GM12801 (cell line): ENCODE results near the gene FUT1.

Experiments
- TF ChIP-seq, protein P1 (sequence below): IDR thresholded peaks from one replicate; pipeline ENCODE4 v1.5.1; 2011; ENCODE audit warnings: control low read depth; ENCODE audit not compliant: insufficient read length; ENCODE audit errors: extremely low read depth

The FUT1 gene

GRCh38 chr19:48713041-48713863 lies 39.2 kb downstream of the FUT1 start:
- TF ChIP-seq, protein P1, sequence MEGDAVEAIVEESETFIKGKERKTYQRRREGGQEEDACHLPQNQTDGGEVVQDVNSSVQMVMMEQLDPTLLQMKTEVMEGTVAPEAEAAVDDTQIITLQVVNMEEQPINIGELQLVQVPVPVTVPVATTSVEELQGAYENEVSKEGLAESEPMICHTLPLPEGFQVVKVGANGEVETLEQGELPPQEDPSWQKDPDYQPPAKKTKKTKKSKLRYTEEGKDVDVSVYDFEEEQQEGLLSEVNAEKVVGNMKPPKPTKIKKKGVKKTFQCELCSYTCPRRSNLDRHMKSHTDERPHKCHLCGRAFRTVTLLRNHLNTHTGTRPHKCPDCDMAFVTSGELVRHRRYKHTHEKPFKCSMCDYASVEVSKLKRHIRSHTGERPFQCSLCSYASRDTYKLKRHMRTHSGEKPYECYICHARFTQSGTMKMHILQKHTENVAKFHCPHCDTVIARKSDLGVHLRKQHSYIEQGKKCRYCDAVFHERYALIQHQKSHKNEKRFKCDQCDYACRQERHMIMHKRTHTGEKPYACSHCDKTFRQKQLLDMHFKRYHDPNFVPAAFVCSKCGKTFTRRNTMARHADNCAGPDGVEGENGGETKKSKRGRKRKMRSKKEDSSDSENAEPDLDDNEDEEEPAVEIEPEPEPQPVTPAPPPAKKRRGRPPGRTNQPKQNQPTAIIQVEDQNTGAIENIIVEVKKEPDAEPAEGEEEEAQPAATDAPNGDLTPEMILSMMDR, result no peak

GRCh38 chr19:48711106-48711662 lies 41.3 kb downstream of the FUT1 start:
- TF ChIP-seq, protein P1, result no peak

DNA sequence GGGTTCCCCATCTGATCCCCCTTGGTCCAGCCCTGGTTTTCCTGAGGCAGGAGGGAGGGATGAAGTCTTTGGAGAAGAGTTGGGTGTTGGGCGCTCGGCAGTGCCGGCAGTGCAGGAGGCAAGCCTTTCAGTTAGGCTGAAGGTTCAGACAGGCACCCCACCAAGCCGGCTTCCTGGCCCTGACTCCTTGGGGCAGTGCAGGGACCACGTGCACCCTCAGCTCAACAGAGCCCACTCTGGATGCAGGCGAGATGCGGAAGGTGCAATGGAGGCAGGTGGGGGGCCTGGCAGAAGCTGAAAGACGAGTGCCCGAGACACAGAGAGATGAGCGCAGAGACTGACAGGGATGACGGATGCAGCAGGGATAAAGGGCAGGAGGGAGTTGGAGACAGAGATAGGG lies 44.0 kb downstream of the FUT1 start:
- TF ChIP-seq, protein P1, result no peak

DNA sequence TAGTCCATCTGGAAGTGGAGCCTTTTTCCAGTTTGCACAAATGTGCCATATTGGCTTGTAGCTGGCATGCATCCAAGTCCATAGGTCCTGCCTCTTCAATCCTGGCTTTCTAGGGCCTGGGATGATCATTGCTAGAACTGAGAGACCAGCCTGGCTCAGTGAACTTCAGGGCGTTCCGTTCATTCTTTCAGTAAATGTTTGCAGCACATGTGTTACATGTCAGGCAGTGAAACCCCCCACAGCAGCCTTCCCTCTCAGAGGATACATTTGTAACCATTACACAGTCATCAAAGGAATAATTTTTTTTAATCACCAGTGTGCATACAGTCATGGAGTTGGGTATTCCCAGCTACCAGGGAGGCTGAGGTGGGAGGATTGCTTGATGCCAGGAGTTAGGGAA lies 47.0 kb downstream of the FUT1 start:
- TF ChIP-seq, protein P1, result no peak

DNA sequence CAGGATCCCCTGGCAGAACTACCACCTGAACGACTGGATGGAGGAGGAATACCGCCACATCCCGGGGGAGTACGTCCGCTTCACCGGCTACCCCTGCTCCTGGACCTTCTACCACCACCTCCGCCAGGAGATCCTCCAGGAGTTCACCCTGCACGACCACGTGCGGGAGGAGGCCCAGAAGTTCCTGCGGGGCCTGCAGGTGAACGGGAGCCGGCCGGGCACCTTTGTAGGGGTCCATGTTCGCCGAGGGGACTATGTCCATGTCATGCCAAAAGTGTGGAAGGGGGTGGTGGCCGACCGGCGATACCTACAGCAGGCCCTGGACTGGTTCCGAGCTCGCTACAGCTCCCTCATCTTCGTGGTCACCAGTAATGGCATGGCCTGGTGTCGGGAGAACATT lies 49.1 kb downstream of the FUT1 start:
- TF ChIP-seq, protein P1, result no peak

- TF ChIP-seq, protein P1, result no peak
These were observed 49.7 kb downstream of the FUT1 start for GRCh38 chr19:48702701-48703100.

DNA sequence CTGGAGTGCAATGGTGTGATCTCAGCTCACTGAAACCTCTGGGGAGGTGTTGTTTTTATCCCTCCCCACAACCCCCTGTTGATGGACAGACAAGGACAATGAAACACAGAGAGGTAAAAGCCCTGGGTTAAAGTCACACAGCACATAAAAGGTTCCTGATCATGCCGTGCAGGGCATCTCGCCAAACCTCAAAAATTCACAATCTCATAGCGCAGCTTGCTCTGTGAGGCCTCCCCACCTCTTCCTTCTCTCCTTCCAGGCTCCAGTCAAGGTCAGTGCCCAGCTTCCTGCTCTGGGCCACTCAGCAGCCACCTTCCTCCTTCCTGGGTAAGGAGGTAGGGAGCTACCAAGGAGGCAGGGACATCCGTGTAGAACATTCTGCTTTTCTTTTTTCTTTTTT lies 54.4 kb downstream of the FUT1 start:
- TF ChIP-seq, protein P1, result no peak
